NCI-H2081 treated with DMSO at 0.1 percent for 48 hours (cell line): ENCODE measurements around the gene CENPVL1.
"Not testable (repeated sequence)": the region's sequence is repeated elsewhere in the genome, so short reads cannot be mapped to it uniquely, and the experiment has no call there.

Source experiments
- DNase-seq: peaks from one replicate; lab custom pipeline; 2025; lab: John Stamatoyannopoulos, UW

The CENPVL1 gene

GRCh38 chrX:51710277-51711164 is at the start of gene CENPVL1:
Gene CENPVL1, plus strand, starts transcription at chrX:51710512. Its CDS starts 0 bp downstream, at chrX:51710512.
- DNase-seq: not testable (repeated sequence)

- DNase-seq: no peak
Measured at GRCh38 chrX:51665981-51666380, 44.3 kb upstream of the CENPVL1 start.

GRCh38 chrX:51679689-51680433 is 30.5 kb upstream of the CENPVL1 start:
- DNase-seq: not testable (repeated sequence)

DNA sequence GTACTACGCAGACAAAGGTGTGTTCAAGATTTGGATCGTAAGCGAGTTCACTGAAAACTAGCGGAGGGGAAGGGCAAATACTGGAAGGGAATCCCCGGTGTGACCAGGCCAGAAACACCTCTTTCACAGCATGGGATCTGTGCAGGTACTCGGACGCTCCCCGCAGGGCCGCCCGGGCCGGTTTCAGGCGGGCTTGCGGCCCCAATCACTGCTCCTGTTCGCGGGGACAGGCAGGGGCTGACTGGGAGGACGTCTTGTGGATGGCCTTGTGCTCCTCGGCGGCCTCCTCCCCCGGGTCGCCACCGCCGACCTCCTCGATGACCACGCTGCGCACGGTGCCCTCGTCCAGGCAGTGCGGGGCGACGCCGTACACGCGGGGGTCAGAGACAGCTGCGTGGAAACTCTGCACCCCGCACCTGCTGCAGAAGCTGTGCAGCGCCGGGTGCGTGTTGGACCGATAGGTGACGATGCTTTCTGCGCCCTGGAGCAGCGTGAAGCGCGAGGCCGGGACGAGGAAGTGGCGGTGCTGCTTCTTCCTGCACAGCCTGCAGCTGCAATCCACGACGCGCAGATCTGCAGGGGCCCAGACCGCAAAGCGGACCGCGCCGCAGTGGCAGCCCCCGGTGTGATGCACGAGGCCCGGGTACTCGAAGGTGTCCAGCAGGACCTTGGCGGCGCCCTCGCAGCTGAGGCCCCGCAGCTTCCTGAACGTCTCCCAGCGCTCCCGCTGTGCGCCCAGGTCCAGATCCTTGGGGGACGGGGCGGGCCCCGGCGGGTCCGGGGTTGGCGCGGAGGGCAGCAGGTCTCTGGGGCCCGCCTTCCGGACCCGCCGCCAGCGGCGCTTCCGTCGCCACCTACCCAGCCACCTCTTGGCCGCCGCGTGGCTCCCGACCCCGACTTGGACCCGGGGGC is 28.2 kb upstream of the CENPVL1 start:
- DNase-seq: not testable (repeated sequence)

GRCh38 chrX:51682720-51683062 is 27.6 kb upstream of the CENPVL1 start, which contains the start of gene CENPVL2:
Gene CENPVL2, minus strand, starts transcription at chrX:51682831. Its CDS starts 0 bp downstream, at chrX:51682831.
- DNase-seq: not testable (repeated sequence)

DNA sequence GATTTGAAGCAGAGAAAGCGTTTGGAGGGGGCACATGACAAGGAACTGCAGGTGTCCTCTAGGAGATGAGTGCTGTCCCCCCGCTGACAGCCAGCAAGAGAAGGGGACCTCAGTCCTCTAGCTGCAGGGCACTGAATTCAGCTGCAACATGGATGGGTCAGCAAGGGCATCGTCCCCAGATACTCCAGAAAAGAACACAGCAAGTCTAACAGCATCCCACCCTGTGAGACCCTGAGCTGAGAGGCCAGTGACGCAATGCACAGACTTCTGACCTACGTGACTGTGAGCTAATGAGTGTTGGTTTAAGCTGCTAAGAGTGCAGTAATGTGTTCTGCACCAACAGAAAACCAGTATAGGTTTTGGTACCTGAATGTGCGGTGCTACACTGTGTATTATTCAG is 16.1 kb upstream of the CENPVL1 start:
- no peak for DNase-seq

GRCh38 chrX:51697397-51697796 is 12.9 kb upstream of the CENPVL1 start:
- DNase-seq: no peak

DNA sequence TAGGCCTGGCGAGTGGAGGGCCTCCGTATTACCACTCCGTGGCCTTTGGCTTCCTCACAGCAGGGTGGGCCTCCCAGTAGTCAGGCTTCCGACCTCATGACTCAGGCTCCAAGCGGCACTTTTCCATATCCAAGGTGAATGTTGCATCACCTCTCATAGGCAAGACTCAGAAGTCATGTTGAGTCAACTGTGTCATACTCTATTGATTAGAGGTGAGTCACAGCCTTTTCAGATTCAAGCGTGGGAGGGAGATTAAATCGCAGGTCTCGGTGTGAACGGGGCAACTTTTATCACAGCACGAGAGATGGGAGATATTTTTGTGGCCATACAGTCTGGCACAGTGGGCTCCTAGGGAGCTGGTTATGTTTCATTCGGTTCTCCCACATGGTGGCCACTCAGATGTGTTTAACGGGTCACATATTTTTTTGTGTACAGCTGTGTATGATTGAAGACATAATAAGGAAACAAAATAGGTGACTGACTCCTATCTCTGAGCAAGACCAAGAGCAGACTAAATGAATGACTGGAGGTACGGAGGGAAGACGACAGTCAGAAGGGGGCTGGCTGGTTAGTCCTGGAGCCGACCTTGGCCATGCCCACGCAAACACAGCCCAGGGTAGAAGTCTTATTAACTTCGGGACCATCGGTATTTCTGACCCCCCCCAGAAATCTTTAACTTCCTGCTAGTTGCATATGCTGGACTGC is 2.8 kb downstream of the CENPVL1 start:
- not testable (repeated sequence) for DNase-seq

GRCh38 chrX:51728202-51728601 is 17.9 kb downstream of the CENPVL1 start:
- DNase-seq: no peak

DNA sequence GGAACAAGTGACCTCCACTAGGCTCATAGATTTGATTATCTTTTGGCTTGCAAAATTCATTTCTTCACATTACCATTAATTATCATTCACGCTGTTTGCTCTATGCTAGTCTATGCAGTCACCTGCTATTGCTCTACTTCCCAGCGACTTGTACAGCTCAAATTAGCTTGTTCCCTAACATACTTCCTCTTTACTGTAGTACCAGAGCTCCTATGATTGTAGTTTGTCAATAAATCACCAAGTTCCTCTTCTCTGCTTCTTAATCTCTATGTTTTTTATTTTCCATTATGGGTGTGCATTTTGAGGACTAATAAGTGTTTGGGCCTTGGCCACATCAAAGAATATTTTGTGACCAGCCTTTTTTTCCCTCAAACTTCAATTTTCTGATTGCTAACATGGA is 26.8 kb downstream of the CENPVL1 start:
- DNase-seq: no peak

DNA sequence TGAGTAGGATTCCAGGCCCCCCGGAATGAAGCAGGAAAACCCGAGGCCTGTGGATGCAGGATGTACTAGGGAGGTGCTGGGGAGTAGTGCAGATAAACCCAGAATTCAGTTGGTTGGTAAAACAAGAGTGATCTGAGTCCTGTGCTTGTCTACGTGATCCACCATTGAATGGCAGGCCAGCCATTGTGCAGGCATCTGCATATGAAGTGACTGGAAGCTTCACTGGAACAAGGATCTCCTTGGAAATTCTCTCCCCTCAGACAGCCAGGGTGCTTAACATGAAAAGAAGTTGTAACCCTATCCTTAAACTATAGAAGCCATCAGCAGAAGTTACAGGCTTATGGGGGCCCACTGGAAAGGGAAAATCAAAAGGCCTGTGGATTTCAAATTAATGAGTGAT is 32.3 kb downstream of the CENPVL1 start:
- no peak for DNase-seq

- no peak for DNase-seq
Measured at GRCh38 chrX:51743179-51743957, 33.1 kb downstream of the CENPVL1 start, which contains the start of gene GSPT2. Gene GSPT2, plus strand, starts transcription at chrX:51743442. Its CDS starts 185 bp downstream, at chrX:51743627.

- DNase-seq: no peak
Measured at GRCh38 chrX:51747671-51748070, 37.4 kb downstream of the CENPVL1 start.

DNA sequence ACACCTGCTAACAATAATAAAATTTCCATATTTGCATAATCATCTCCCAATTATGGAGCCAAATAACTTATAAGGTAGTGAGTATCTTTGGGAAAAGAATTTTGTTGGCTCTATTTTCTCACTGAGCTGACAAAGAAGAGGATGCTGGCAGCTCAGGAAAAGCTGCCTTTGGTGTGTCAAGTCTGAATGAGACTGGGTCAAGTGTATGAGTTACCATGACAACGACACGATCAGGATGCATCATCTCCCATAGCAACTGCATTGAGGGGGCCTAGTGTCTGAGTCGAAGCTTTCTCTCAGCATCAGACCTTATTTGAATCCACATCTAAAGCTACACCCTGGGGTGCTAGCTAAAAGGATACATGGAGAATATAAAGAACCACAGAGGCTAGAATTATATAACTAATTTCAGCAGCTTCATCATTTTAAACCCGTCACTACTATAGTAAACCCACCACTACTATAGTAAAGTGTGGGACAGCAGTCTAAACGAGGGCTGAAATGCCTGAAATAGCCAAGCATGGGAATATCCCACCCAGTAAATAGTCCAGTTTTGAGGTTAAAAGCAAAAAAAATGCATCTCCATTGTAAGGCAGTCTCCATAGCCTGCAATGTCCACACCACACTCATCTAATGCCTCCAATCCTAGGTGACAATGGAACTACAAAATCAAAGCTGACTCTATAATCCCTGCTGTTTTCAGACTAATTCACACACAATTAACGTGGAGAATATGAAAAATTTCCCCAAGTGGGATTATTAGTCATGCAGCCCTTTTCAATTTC is 48.9 kb downstream of the CENPVL1 start:
- no peak for DNase-seq

GRCh38 chrX:51760657-51761056 is 50.3 kb downstream of the CENPVL1 start:
- DNase-seq: no peak
